GM18870 (cell line): ENCODE results near the gene RPL11.
A peak's percentile ranks its signal among the peaks of the same experiment; 100 is the strongest.
"Not testable (repeated sequence)": the region's sequence is repeated elsewhere in the genome, so short reads cannot be mapped to it uniquely, and the experiment has no call there.

Source experiments
- ATAC-seq: cut with Tn5 transposase; IDR thresholded peaks from one replicate; pipeline ENCODE4 v1.9.1; 2021; ENCODE audit warnings: moderate library complexity; ENCODE audit not compliant: unreplicated experiment

RPL11 gene

DNA sequence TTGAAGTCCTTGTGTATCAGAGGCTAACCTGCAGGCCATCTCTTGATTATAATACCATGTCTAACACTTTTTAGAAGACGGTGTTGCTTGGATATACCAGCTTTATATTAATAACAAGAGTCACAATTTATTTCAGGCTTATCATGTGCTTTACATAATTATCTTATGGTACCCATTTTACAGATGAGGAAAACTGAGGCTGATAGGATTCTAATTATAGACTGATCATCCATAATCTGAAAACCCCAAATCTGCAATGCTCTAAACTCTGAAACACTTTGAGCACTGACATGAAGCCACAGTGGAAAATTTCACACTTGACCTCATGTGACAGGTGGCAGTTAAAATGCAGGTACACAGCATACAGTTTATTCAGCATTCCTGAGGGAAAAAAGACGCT lies 7.2 kb upstream of the RPL11 start:
- ATAC-seq: no peak

DNA sequence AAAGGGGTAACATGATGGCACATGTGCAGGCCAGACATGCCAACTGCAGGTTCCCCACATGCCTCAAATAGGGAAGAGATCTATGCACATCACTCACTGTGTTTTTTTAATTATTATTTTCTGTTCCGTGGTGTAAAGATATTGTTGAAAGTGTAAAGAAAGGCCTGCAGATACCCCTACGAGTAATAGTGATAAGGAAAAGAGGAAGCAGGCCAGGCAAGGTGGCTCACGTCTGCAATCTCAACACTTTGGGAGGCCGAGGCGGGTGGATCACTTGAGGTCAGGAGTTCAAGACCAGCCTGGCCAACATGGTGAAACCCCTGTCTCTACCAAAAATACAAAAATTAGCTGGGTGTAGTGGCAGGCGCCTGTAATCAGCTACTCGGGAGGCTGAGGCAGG lies 6.4 kb upstream of the RPL11 start:
- not testable (repeated sequence) for ATAC-seq

DNA sequence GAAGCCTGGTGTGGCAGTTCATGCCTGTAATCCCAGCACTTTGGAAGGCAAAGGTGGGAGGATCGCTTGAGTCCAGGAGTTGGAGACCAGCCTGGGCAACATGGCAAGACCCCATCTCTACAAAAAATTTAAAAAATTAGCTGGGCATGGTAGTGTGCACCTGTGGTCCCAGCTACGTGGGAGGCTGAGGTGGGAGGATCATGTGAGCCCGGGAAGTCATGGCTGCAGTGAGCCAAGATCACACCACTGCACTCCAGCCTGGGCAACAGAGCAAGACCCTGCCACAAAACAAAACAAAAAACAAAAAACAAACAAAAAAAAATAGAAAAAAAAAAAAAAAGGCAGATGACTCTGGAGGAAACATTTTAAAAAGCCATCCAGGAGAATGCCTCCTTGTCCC lies 3.9 kb upstream of the RPL11 start:
- ATAC-seq: not testable (repeated sequence)

DNA sequence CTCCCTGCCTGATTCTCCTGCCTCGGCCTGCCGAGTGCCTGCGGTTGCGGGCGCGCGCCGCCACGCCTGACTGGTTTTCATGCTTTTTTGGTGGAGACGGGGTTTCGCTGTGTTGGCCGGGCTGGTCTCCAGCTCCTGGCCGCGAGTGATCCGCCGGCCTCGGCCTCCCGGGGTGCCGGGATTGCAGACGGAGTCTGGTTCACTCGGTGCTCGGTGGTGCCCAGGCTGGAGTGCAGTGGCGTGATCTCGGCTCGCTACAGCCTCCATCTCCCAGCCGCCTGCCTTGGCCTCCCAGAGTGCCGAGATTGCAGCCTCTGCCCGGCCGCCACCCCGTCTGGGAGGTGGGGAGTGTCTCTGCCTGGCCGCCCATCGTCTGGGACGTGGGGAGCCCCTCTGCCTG lies 3.3 kb upstream of the RPL11 start:
- ATAC-seq: not testable (repeated sequence)

DNA sequence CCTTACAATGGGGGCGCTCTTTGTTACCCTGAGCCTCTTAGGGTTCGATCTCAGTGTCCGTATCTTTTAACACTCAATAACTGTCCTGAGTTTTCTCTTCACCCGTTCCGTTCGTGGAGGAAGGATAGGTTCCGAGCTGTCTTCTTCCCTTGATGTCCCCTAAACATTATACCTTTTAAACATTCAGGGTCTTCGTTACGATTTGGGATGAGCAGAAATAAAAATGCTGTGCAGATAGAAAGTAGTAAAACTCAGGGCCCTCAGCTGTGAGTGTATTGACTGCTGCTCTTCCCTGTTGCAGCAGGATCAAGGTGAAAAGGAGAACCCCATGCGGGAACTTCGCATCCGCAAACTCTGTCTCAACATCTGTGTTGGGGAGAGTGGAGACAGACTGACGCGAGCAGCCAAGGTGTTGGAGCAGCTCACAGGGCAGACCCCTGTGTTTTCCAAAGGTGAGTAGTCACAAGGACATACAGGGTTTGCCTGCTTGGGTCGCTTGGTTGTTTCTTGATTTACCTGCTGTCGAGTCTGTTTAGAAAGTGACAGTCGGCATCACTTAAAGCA lies 784 bp downstream of the RPL11 start:
- ATAC-seq: no peak

DNA sequence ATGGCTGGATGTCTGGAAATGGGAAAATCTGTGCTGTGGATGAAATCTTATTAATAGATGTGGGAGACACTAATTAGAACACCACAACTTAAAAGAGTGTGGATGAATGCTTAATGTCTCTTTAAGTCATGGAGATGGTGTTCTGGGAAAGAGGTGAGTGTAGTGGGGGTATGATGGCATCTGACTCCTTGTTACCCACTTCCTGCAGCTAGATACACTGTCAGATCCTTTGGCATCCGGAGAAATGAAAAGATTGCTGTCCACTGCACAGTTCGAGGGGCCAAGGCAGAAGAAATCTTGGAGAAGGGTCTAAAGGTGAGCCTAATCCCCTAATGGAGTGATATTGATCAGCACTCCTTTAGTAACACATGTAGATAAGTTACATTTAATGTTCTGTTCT lies 2.0 kb downstream of the RPL11 start:
- no peak for ATAC-seq

DNA sequence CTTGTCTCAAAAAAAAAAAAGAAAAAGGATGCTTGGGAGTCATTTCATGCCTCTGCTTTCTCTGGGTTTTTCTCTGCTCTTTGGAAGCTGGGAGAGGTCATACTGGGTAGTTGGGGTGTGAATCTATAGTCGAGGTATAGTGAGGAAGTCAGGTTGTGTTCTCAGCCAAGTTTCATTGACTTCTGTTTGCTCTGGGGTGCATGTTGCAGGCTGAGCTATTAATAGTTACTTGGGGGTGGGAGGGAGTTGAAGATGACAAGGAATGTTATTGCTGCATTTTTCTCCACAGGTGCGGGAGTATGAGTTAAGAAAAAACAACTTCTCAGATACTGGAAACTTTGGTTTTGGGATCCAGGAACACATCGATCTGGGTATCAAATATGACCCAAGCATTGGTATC lies 2.8 kb downstream of the RPL11 start:
- no peak for ATAC-seq

DNA sequence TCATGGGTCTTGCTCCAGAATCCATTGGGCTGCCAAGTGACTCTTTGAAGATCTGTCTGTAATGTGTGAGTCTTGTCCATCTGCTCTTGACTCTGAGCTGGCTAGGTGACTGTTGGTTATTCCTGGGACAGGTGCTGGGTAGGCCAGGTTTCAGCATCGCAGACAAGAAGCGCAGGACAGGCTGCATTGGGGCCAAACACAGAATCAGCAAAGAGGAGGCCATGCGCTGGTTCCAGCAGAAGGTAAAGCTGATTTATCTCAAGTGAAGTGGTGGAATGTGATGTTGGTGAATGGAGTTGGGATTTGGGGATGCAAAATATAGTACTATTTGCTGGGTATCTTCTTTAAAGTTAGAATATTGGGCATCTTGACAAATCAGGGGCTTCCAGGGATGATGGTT lies 4.1 kb downstream of the RPL11 start:
- no peak for ATAC-seq

DNA sequence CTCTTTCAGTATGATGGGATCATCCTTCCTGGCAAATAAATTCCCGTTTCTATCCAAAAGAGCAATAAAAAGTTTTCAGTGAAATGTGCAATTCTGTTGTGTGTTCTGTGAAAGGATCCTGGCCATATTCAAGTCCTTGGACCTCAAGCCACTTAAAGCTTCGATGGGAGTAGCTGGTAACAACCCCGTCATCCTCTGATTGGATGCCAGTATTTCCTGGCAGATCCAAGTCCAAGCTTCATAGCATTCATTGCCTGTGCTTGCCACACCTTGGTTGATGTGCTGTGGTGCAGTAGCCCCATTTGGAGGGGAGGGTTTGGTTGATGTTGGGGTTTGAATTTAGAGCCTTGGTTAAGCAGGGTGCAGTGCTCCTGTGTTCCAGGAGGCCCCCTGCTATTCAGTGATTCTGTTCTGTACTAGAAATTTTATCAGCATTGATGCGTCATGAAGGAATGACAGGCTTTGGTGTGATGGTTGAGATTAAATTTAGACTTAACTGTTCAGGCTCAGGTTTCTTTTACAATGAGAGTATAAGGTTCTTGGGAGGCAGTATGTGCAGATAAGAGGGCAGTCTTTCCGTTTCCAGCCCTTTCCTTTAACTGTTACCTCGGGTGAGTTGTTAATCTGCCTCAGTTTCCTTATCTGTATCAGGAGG lies 4.9 kb downstream of the RPL11 start:
- ATAC-seq: no peak

DNA sequence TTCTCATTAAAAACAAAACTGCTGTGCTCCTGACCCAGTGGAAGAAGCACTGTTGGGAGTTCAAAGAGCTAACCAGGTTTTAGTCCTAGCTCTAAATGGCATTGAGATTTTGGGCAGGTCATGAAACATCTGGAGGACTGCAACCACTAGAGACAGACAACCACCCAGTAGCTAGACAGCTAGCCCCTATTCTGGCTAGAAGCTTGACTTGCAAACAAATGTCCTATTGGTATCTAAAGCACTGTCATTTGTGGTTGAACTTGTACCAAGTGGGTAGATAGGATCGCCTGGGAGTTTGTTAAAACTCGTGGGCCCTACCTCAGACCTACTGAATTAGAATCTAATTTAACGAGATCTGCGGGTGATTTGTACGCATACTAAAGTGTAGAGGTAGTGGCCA lies 6.9 kb downstream of the RPL11 start:
- no peak for ATAC-seq

DNA sequence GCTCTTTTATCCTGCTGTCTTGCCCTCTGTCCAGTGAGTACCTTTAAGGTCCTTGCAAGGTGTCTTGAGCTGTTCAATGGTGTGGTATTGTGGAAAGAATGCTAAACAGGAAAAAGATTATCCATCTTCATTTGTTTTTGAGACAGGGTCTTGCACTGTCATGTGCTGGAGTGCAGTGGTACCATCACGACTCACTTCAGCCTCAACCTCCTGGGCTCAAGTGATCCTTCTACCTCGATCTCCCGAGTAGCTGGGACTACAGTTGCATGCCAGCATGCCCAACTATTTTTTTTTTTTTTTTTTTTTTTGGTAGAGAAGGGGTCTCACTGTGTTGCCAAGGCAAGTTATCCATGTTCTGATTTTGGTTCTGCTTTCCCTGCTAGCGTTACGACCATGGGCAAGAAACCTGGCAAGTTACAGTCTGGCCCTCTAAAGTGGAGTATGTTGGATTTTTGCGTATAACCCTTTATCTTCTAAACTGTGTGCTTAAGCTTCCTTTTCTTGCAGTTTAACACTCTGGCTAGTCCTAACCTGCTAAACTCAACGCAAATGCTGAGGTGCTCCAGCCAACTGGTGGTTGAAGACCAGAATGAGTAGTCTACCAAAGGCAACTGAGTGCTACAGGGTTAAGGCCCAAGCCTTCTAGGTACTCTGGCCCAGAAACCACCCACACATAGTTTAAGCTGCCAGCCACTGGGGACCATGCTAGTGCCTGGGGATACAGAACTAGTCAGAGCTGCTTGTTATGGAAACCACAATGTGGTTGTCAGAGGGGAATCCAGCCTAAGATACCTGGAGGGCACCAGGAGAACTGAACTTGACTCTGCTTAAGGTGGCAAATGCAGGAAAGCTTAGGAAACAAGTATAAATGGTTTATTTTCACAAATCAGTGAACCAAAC lies 7.9 kb downstream of the RPL11 start:
- no peak for ATAC-seq

DNA sequence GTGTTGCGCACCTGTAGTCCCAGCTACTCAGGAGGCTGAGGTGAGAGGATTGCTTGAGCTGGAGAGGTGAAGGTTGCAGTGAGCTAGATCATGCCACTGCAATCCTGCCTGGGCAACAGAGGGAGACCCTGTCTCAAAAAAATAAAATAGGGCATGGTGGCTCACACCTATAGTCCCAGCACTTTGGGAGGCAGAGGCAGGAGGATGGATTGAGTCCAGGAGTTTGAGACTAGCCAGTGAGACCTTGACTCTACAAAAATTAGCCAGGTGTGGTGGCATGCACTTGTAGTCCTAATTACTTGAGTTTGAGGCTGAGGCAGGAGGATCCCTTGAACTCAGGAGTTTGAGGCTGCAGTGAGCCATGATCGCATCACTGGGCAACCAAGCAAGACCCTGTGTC lies 9.7 kb downstream of the RPL11 start:
- ATAC-seq: no peak

DNA sequence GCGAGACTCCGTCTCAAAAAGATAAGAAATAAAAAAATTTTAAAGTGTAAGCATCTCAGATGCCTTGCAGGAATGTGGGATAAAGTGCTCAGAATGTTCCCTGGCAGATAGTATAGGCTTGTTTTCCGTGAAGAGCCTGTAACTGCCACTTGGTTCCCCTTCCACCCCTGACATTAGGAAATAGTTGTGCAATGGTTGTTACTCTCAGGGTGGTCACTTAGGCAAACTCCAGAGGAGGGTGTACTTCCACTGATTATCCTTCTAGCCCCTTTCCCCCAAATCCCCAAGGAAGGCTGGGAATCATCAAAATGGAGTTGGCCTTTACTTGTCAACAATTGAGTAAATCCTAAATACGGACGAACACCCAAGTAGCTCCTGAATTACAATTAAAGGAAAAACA lies 10.4 kb downstream of the RPL11 start:
- ATAC-seq: no peak

DNA sequence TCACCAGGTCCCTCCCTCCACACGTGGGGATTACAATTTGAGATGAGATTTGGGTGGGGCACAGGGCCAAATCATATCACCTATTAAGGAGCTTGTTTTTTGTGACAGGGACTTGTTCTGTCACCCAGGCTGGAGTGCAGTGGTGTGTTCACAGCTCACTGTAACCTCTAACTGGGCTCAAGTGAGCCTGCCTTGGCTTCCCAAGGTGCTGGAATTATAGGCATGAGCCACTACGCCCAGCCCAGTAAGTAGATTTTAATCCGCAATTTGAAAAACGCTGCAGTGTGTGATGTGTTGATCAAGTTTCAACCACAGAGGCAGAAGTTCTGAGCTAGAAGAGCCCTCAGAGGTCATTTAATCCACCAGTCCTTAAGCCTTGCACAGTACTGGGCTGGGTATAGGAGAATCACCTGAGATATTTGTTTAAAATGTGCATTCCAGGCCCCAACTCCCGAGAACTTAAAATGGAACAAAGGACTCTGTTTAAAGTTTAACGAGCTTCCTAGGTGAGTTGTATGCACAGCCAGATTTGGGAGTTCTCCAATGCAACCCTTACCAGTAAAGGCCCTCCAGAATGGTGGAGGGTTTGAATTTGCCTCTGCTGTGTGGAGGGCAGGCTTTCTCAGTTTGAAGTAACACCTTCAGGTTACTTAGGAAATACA lies 13.4 kb downstream of the RPL11 start:
- no peak for ATAC-seq

DNA sequence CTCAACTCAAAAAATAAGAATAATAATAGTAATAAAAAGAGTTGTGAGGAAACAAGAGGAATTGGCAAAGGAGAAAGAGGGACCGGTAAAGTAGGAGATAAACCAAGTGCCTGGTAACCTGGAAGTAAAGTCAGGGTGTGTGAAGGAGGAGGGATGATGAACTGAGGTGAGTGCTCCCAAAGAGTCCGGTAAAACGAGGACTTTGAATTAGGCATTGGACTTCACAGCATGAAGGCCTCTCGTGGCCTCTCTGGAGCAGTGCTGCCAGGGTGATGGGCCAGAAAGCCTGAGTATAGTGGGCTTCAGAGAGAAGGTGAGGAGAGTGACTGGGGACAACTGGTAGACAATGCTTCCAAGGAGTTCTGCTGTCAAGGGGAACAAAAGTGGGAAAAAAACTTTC lies 17.6 kb downstream of the RPL11 start:
- no peak for ATAC-seq

DNA sequence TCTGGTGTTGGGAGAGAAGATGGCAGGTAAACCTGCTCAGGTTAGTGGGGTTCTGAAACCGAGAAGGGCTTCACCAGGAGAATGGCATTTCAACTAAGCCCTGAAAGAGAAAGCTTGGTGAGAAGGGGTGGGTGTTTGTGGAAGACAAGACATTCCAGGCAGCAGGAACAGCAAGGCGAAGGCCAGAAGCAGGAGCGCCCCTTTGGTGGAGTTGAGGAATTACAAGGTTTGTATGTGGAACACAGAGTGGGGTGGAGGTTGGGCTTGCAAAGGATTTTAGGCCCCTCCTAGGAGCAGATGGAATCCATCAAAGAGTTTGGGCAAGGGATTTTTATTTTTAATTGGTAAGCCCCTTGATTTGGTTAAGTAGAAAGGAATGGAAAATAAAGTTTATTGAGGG lies 26.9 kb downstream of the RPL11 start:
- no peak for ATAC-seq

DNA sequence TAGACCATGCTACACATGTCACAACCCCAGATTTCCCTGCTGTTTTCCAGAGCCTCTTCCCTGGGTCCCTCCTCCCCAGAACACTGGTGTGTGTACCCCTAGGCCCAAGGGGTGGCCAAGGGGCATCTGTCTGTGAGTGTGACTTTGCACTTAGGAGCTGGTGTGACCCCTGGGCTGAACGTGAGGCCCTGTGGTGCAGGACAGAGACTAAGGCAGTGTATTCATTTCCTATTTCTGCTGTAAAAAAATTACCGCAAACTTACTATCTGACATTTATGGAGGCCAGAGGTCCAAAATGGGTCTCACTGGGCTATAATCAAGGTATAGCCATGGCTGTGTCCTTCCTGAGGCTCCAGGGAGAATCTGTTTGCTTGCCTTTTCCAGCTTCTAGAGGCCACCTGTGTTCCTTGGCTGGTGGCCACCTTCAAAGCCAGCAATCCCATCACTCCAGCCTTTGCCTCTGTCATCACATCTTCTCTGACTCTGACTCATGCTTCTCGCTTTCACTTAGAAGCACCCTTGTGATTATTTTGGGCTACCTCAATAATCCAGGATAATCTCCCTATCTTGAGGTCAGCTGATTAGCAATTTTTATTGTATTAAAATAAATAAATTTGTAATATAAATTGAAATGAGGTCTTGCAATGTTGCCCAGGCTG lies 27.7 kb downstream of the RPL11 start:
- no peak for ATAC-seq

DNA sequence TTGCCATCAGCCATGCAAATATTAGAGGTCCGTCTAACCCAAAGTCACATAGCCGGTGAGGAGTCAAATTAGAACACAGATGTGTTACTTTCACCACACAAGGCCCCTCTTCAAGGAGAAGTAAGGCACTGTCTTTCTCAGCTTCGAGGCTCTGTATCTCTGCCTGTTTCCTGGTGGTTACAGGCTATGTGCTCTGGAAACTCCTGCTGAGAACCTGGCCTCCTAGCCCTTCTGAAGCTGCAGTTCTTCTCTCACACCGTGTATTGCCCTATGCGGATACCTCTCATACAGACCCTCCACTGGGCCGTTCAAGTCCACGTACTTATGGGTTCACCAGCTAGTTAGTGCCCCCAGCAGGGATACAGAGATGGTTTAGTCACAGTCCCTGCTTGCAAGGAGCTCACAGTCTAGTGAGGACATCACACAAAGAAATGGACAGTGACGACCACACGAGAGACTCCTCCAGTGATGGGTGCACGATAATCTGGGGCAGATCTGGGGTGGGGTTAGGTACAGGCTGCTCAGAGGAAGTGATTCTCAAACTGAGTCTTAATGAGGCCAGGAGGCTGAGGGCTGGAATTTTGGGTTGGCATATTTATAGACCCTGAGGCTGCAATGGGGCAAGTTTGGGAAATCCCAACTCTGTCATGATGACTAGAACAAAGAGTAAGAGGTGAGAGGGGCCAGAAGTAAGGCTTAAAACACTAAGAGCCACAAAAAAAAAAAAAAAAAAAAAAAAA lies 28.8 kb downstream of the RPL11 start:
- ATAC-seq: peak; percentile 54

DNA sequence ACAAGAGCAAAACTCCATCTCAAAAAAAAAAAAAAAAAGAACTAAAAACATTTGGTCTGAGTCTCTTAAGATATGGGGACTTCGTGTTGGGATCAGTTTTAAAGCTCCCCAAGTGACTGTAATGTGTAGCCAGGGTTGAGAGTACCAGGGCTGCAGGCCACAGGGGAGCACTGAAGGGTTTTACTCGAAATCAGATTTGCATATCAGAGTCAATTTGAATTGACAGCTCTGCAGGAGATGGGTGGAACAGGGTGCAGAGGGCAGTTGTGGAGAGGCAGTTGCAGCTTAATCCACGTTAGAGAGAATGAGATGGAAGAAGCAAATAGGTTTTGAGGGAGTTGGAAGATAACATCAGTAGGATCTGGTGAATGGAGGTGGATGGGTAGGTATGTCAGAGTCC lies 31.0 kb downstream of the RPL11 start:
- no peak for ATAC-seq

DNA sequence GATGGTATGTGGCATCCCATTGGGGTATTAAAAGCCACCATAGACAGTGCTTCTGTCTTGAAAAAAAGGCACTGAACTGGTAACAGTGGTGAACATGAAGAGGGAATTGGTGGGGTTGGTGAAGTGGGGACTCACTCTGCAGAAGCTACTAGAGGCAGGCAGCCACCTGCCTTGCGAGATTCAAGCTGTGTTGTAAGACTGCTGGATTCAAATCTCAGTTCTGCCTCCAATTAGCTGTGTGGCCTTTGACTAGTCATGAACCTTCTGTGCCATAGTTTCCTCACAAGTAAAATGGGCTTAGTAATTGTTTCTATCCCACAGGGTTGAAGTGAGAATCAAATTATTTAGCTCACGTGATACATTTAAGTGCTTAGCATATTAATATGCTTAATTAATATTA lies 35.1 kb downstream of the RPL11 start:
- no peak for ATAC-seq
